ENCODE results near the gene CLCN5.

- TF ChIP-seq CTCF (IDR thresholded peaks at IDR 0.05), result no peak
- TF ChIP-seq POLR2AphosphoS5 (IDR thresholded peaks at IDR 0.05), result no peak
Measured at GRCh38 chrX:50049228-50049627, 126.8 kb downstream of the CLCN5 start.

Measured in gastroesophageal sphincter (tissue), 3 donors.